NCI-H1048 (cell line): ENCODE measurements around the gene USP54.

Source experiments
- DNase-seq: peaks from one replicate; lab custom pipeline; 2025; lab: John Stamatoyannopoulos, UW

The USP54 gene

DNA sequence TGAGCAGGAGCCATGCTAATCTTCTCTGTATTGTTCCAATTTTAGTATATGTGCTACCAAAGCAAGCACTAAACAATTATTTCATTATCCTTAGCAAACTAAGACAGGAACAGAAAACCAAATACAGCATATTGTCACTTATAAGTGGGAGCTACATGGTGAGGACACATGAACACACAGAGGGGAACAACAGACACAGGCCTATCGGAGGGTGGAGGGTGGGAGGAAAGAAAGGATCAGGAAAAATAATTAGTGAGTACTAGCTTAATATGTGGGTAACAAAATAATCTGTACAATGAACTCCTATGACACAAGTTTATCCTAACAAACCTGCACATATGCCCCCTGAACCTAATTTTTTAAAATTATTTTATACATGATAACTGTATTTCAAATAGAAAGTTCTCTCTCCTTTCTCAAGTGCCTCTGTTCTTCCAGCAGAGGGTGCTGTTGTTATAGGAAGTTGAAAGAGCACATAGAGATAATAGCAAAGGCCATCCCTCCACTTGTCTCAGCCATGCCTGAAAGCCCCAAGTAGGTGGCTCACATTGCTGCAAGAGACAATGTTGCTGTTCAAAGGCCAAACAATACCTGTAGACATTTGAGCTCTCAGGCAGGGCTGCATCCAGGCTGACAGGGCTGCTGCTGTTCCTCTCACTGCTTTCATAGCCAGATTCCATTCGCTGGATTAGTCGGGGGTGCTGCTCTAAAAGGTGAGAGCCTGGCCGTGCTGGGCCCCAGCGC is 61.9 kb downstream of the USP54 start:
- DNase-seq = peak; percentile 21

DNA sequence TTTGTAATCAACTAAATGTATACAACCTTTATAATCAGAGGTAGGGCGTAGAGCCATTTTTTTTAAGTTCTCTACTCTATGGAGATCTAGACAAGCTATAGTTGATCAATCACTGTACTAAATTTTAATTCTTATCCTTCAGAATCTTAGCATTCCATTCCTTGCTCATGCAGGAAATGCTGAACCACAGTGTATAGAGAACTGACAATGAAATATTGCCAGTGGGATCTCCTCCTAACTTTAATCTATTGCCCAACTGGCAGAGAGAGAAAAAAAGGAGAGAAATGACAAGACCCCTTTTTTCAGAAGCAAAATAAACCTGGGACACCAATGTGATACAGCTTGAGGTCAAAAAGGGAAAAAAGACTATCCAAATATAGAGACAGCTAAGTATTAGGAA is 68.9 kb downstream of the USP54 start:
- no peak for DNase-seq

GRCh38 chr10:73519336-73519735 is 71.8 kb downstream of the USP54 start:
- DNase-seq = no peak

- DNase-seq = no peak
Observed at GRCh38 chr10:73517166-73517888, 73.8 kb downstream of the USP54 start.

DNA sequence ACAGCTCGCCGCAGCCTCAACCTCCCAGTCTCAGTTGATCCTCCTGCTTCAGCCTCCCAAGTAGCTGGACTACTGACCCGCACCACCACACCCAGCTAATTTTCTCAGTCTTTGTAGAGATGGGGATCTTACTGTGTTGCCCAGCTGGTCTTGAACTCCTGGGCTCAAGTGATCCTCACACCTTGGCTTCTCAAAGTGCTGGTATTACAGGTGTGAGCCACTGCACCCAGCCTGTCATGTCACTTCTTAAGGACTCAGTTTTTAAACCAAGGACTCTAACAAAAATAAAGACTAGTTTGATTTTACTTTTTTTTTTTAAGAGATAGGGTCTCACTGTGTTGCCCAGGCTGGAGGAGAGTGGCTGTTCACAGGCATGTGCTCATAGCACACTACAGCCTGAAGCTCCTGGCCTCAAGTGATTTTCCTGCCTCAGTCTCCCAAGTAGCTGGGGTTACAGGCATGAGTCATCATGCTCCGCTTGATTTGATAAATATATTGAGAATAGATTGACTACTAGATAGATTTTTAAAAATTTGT is 78.9 kb downstream of the USP54 start:
- DNase-seq = no peak

DNA sequence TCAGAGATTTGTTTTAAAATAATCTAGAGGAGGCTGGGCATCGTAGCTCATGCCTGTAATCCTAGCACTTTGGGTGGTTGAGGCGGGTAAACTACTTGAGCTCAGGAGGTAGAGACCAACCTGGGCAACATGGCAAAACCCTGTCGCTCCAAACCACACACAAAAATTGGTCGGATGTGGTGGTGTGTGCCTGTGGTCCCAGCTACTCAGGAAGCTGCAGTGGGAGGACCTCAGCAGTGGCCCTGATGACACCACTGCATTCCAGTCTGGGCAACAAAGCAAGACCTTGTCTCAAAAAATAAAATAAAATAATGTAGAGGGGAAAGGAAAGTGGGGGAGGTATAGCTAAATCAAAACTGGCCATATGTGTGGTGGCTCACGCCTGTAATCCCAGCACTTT is 81.4 kb downstream of the USP54 start:
- no peak for DNase-seq

DNA sequence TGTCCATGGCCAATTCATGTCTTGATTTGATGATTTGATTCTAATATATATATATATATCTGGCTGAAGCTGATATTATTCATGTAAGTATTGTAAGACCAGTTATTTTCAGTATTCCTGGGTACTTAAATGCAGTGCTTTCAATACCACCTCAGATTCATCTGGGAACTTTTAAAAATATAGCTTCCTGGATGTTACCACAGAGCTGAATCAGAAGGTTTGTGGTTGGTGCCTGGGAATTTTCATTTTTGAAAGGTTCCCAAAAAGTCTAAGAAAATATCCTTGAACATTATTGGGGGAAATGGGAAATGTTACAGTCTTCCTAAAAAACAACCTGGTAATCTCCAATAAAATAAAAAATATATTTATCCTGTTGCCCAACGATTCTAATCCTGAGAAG is 84.7 kb downstream of the USP54 start:
- no peak for DNase-seq

GRCh38 chr10:73506074-73506473 is 85.1 kb downstream of the USP54 start:
- DNase-seq = no peak

GRCh38 chr10:73503037-73503436 is 88.1 kb downstream of the USP54 start:
- no peak for DNase-seq

- no peak for DNase-seq
Observed at GRCh38 chr10:73501651-73502050, 89.5 kb downstream of the USP54 start.

- DNase-seq = no peak
Observed at GRCh38 chr10:73497623-73498022, 93.5 kb downstream of the USP54 start.

DNA sequence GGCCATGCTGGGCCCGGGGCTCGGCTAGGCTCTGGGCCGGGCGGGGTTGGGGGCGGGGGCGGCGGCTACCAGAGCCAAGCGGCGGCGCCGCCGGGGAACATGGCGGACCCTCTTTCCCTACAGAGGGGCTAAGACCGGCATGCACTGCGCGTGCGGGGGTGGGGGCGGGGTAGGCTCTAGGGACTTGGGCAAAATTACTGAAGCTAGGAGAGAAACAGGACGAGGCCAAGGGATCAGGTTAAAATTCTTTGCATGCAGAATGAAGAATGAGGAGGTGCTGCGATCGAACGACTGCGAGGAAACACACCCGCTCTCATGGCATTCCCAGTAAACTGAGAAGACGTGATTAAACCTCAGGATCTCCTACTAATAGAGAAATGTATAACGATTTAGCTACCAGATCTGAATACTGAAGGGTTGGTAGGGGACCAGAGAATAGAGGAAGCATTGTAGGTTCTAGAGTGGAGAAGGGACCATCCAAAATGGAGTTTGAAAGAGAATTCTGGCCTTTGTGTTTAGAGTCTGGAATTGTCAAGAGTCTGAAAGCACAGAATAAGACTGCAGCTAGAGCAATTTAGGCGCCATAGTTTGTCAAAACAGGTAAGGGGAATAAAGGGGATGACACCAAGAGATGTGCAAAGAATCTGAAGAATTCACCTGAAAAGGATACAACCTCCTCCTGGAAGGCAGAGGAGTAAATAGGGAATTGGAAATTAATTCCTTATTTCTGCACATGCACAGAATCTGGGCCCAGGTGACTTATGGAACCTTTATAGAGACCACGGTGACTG is 95.1 kb downstream of the USP54 start, which contains the start of gene PPP3CB:
TSS of gene PPP3CB (minus strand) at position 141 of the 791 bp plus-strand sequence. CDS start at position 6, 135 bp downstream.
- DNase-seq = peak; percentile 81

GRCh38 chr10:73495226-73495883 is 95.8 kb downstream of the USP54 start:
- DNase-seq = no peak

DNA sequence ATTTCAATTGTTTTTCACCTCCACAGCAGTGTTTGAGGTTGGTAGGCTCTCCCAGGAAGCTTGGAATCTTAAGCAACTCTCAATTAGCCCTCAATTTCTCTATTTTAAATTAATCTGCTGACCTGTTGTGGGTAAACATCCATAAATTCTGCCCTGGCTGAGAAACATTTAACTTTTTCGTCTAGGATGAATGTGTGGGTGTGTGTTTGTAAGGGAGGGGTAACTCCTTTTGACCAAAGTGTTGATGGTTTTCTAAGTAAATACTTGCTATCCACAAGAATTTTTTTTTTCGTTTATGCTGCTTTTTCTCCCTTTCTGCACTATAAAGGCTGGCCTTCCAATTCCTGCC is 96.3 kb downstream of the USP54 start:
- no peak for DNase-seq

GRCh38 chr10:73494213-73494612 is 96.9 kb downstream of the USP54 start:
- DNase-seq = no peak

DNA sequence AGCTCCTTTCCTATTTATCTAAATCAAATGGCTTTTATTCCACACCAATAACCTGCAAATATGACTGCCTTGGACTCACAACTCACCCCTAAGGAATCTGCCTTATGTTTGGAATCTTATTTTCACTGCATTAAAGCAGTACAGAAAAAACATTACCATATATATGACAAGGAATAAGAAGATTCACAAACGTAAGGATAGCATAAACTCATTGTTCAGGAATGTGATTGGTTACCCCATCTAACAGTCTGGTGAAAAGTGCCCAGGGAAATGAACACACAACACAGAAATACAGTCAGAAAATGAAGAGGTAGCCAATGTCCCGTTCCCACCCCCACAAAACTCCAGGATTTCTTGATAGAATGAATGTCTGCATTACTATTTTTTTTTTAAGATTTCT is 97.4 kb downstream of the USP54 start:
- no peak for DNase-seq

- DNase-seq = no peak
Observed at GRCh38 chr10:73486601-73487000, 104.5 kb downstream of the USP54 start.

DNA sequence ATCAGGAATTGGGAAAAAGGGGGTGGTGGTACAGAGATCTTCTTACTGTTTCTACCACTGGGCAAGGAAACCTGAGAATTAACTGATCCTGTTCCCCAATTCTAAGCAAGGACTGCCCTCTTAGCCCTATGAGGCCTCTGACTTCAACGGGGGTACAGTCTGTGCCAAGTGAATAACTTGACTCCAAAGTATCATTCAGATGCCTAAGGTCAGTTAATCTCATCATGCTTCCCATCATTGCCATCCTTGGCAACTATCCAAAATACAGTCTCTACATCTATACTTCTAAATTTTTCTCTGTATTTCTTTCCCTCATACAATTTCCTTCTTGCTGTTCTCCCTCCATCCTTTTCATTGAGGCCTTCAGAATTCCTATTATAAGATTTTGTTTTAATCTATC is 105.8 kb downstream of the USP54 start:
- DNase-seq = no peak

GRCh38 chr10:73480158-73480557 is 111.0 kb downstream of the USP54 start:
- DNase-seq = no peak

- DNase-seq = no peak
Observed at GRCh38 chr10:73478636-73479035, 112.5 kb downstream of the USP54 start.

DNA sequence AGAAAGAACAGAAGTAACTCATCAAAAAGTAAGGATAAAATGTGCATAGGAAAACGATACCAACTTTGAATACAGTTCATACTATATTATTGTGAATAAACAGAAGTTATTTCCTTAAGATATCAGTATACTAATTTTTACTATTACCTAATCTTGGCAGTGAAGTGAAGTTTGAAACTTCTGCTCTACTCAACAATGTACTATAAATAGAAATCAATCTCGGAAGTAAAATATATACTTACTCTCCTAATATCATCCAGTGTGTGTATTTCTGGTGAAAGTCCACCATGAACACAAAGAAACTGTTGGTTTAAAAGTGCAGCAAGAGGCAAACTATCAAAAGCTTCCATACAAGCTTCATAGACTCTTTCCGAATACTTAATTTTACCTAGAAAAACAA is 119.9 kb downstream of the USP54 start:
- no peak for DNase-seq

DNA sequence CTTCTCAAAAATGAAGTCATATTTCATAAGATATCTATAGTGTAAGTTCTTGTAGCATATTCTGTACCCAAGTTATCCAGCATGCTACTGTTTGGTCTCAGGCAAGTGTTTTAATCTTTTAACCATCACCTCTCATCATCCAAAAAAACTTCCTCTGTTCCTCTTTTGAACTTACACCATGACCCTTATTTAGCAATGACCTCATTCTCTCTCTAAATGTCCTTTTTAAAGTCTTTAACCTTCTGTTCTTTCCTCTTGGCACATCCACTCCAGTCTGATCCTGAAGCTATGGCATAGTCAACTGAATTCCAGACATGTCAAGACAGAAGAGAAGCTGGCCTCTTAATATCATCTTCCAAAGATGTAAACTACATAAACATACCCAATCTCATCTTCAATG is 121.6 kb downstream of the USP54 start:
- DNase-seq = no peak
